GM21526 (cell line): ENCODE results near the gene NKG7.

Source experiments
- ATAC-seq: cut with Tn5 transposase; IDR thresholded peaks from one replicate; pipeline ENCODE4 v1.9.1; 2021; ENCODE audit warnings: moderate library complexity; ENCODE audit not compliant: unreplicated experiment, low FRiP score

Gene NKG7

GRCh38 chr19:51392701-51393100 is 20.2 kb upstream of the NKG7 start:
- ATAC-seq, result no peak

GRCh38 chr19:51391073-51391611 is 18.7 kb upstream of the NKG7 start:
- ATAC-seq, result no peak

DNA sequence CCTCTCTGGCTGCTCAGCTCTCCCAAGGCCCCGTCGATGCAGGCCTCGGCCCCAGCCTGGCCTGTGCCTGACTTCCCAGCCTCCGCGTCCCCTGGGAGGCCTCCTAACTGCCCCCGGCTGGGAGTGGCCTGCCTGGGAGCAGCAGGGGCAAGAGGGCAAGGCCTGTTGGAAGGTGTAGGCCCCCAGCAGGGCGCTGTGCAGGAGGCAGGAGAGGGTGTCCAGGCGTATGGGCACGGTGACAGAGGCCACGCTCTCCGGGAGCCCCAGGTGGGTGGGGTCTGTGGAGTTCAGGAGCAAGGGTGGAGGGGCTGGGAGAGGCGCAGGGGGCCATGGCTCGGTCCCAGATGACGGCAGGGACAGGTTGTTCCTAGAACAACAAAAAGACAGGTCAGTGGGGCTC is 16.7 kb upstream of the NKG7 start:
- no peak for ATAC-seq

DNA sequence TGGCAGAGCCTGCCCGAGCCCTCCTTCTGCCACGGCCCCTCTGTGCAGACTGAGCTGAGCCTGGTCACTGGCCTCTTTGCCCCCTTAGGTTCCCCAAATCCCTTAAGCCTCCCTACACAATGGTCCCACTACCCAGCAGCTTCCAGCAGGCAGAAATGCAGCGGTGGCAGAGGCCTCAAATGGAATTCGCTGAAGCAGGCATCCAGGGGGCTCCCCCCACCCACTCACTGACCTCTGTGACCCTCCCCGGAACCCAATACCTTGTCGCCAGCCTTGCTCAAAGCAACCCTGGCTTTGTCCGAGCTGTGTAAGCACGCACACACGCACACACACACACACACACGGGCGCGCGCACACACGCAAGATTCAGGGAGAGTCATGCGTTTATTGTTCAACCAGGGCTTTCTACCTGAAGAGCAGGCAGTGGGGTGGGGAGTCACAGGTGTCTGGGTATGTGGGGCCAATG is 15.5 kb upstream of the NKG7 start, which contains the start of gene LIM2:
TSS of gene LIM2 (minus strand) at position 51 of the 466 bp plus-strand sequence. CDS start 531 bp downstream, outside the sequence.
- no peak for ATAC-seq

DNA sequence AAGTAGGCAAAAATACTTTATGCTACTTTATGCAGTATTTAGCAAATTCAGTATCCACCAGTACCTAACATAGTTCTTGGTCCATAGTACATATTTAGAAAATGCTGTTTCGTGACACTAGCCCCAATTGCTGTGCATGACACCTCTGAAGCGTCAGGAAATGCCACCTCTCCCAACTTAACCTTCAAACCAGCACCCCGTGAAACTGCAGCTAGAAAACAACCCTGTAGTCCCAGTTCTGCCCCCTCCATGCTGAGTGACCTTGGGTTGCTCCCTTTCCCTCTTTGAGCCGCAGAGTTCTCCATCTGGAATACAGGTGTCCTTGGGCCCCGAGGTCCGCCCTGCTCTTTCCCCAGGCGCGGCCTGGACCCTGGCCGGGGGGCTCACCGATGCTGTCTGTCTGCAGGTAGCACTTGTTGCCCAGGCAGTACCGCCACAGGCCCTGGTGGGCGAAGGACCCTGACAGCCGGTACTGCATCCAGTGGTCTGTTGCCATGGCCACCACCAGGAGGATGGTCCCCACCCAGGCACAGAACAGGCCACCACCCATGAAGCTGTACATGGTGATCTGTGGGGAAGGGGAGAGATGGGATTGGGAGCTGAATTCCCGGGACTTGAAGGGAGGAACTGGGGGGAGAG is 14.5 kb upstream of the NKG7 start:
- no peak for ATAC-seq

GRCh38 chr19:51382004-51382403 is 9.6 kb upstream of the NKG7 start:
- no peak for ATAC-seq

DNA sequence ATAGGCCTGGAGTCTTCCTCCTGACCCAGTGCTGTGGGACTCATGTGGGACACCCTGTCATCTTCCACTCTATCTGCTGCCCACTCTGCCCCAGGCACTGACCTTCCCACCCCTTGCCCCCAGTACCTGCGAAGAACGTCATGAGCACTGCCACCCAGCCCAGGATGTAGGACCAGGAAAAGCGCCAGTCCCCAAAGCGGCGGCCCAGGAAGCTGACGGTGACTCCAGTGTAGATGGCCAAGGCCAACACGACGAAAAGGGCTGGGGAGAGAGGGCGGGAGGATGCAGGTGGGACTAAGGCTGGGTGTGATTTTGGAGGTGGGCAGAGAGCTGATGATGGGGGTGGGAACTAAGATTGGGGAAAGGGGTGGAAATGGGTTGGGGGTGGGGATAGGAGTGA is 7.9 kb upstream of the NKG7 start:
- no peak for ATAC-seq

DNA sequence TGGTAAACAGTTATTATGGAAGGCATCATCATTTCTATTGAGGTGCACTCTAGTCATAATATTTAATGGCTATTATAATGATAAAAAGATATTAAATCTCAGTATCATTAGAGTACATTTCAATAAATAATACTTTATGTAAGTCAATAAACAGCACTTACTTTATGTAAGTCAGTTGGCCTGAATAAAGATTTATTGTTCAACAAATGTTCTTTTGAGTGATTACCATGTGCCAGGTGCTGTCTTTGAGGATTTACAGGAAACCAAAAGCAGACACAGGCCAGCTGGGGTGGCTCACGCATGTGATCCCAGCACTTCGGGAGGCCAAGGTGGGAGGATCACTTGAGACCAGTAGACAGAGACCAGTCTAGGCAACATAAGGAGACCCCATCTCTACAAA is 5.0 kb upstream of the NKG7 start:
- ATAC-seq, result no peak

- ATAC-seq, result no peak
These were observed 3.2 kb upstream of the NKG7 start for GRCh38 chr19:51375504-51376221.

DNA sequence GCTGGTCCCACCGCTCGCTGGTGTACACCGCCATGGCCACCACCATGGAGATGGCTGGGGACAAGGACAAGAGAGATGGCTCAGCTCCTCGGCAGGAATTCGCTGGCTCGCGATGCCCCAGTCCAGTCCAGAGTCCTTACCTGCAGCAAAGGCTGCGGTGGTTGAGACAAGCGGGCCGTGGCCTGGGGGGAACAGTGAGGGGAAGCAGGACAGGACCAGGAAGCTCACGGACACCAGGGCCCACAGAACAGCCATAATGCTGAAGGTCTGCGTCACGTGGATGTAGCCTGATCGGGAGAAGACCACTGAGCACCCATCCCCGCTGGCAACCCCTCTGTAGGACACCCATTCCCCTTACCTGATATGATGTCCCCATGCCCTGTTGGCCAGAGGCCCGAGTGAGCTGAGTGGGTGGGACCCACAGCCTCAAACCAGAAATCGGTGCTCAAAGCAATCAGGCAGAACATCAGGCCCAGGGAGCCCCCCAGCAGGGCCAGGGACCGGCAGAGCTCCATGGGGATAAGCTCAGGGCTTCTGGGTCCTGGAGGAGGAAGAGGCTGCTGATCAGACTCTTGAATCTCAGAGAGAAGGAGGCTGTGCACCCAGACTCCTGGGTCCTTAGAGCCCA is 319 bp downstream of the NKG7 start:
- ATAC-seq, result no peak

DNA sequence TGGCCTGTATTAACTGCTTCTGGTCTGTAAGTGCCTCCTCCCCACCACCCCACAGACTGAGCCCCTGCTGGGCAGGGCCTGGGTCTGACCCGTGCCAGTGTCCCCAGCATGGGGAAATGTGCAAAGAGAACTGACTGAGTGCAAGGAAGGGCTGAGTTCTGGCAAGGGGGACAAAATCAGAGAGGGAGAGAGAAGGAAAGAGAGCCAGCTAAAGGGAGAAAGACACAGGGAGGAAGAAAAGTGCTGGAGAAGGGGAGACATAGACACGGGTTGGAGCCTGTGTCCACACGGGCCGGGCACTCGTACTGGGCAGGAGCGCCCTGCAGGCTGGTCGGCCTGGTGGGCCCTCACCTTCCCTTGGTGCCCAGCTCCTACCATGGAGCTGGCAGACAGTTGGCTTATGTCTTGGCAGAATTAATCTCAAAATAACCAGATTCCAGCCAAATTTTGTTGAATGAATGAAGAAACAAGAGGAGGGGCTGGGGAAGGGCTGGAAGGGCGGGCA is 1.2 kb downstream of the NKG7 start:
- ATAC-seq, result no peak

DNA sequence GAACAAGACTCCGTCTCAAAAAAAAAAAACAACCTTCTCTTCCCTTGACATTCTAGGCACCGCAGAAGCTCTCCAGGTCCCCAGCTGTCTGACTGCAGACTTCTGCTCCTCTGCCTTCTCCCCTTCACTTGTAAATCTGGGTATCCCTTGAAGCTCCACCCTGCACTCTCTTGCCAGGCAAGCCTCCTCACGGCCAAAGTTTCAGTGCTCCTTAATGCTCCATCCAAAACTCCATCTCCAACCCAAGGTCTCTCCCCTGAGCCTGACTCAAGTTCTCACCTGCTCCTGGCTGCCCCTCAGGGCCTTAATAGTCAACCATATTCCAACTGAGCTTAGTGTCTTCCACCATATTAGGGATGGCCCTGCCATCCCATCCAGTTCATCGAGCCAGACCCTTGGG is 2.2 kb downstream of the NKG7 start:
- ATAC-seq, result no peak

- ATAC-seq, result no peak
These were observed 3.8 kb downstream of the NKG7 start, which contains the start of gene CLDND2 for GRCh38 chr19:51368366-51369282. TSS of gene CLDND2 (minus strand) at chr19:51369003. CDS start at chr19:51368577, 426 bp downstream.

GRCh38 chr19:51367565-51368365 is 4.7 kb downstream of the NKG7 start:
- peak; percentile 66 for ATAC-seq

- ATAC-seq, result peak; percentile 8
These were observed 5.2 kb downstream of the NKG7 start for GRCh38 chr19:51367255-51367564.

- ATAC-seq, result peak; percentile 43
These were observed 5.8 kb downstream of the NKG7 start for GRCh38 chr19:51366389-51367254.

- ATAC-seq, result no peak
These were observed 6.5 kb downstream of the NKG7 start, which contains the start of gene ETFB for GRCh38 chr19:51365965-51366388. TSS of gene ETFB (minus strand) at chr19:51366388. CDS start at chr19:51366326, 62 bp downstream.
